ENCODE measurements around the gene PNMA5.

GRCh38 chrX:152991123-152991522, 2.8 kb downstream of the PNMA5 start:
- TF ChIP-seq POLR2AphosphoS5 (IDR thresholded peaks at IDR 0.05; ENCODE audit: borderline replicate concordance, low read depth, low read length) (no peak), EZH2 (IDR thresholded peaks at IDR 0.05) (no peak)

Measured in SK-N-MC (cell line).